Ishikawa (cell line): ENCODE data around the gene PARP8.

Experiments used
- CEBPB ChIP-seq: IDR thresholded peaks from 2 replicates; pipeline ENCODE4 v1.6.1; 2012
- CREB1 ChIP-seq: IDR thresholded peaks from 2 replicates; pipeline ENCODE4 v1.6.1; 2012; ENCODE audit warnings: low read depth
- FOXM1 ChIP-seq: IDR thresholded peaks from 2 replicates; pipeline ENCODE4 v1.6.1; 2012; ENCODE audit warnings: low read depth, borderline replicate concordance
- MAX ChIP-seq: IDR thresholded peaks from 2 replicates; pipeline ENCODE4 v1.6.1; 2012
- REST ChIP-seq: IDR thresholded peaks from 2 replicates; pipeline ENCODE4 v1.6.1; 2012; ENCODE audit warnings: low read depth, mild to moderate bottlenecking
- YY1 ChIP-seq: IDR thresholded peaks from 2 replicates; pipeline ENCODE4 v1.6.1; 2012; ENCODE audit warnings: low read depth

- TF ChIP-seq REST (no peak), MAX (no peak), CREB1 (no peak), YY1 (no peak), CEBPB (no peak), FOXM1 (no peak)
These were observed 38.3 kb downstream of the PARP8 start for GRCh38 chr5:50704730-50705129.
